Liver (tissue), 9 donors: ENCODE measurements around the gene RALGDS. TPM values are rescaled to one million over a fixed set of nuclear protein-coding genes. Genes with fewer than 3 reads are reported as not detected.

Source experiments
- DNase-seq: peaks from one replicate; pipeline ENCODE4 v3.0.0-alpha.2; 2017; ENCODE audit warnings: low spot score
- H3K27ac ChIP-seq, 2 donors: one replicate each; pipeline ENCODE4 v1.7.0; 2013; ENCODE audit warnings: inconsistent platforms in 2 of 2, low read length in 2 of 2, control low read depth in 1 of 2, low read depth in 1 of 2, mild to moderate bottlenecking in 1 of 2
- H3K27me3 ChIP-seq, 4 donors: one replicate each; pipeline versions ENCODE4 v1.6.1 to v1.7.0; 2013; ENCODE audit warnings: low read length in 3 of 4, inconsistent platforms in 1 of 4, mild to moderate bottlenecking in 1 of 4, moderate library complexity in 1 of 4; ENCODE audit not compliant: control insufficient read depth in 4 of 4, insufficient read depth in 4 of 4
- H3K36me3 ChIP-seq, 4 donors: one replicate each; pipeline versions ENCODE4 v1.6.1 to v1.7.0; 2013; ENCODE audit warnings: low read length in 3 of 4, mild to moderate bottlenecking in 3 of 4, low read depth in 1 of 4, moderate library complexity in 1 of 4; ENCODE audit not compliant: control insufficient read depth in 4 of 4, insufficient read depth in 3 of 4
- H3K4me1 ChIP-seq, 4 donors: one replicate each; pipeline versions ENCODE4 v1.6.1 to v1.7.0; 2013; ENCODE audit warnings: low read length in 3 of 4, mild to moderate bottlenecking in 3 of 4, moderate library complexity in 1 of 4; ENCODE audit not compliant: control insufficient read depth in 4 of 4, insufficient read depth in 4 of 4
- H3K4me3 ChIP-seq, 3 donors: one replicate each; pipeline versions ENCODE4 v1.6.1 to v1.7.0; 2013; ENCODE audit warnings: low read length in 3 of 3, control low read depth in 1 of 3, low read depth in 1 of 3, mild to moderate bottlenecking in 1 of 3
- H3K9ac ChIP-seq, 2 donors: one replicate each; pipeline ENCODE4 v1.7.0; 2013; ENCODE audit warnings: low read length in 2 of 2, mild to moderate bottlenecking in 2 of 2, moderate library complexity in 2 of 2, control low read depth in 1 of 2, low read depth in 1 of 2
- H3K9me3 ChIP-seq, 4 donors: one replicate each; pipeline versions ENCODE4 v1.6.1 to v1.7.0; 2013; ENCODE audit warnings: low read length in 3 of 4; ENCODE audit not compliant: control insufficient read depth in 4 of 4
- ATF3 ChIP-seq: IDR thresholded peaks from 2 replicates; pipeline ENCODE4 v1.6.1; 2016; ENCODE audit warnings: antibody characterized with exemption
- EGR1 ChIP-seq, 2 donors: IDR thresholded peaks; 2 replicates each; pipeline ENCODE4 v1.6.1; 2016 to 2018; ENCODE audit warnings: antibody characterized with exemption in 2 of 2, low read depth in 2 of 2
- FOXA1 ChIP-seq: IDR thresholded peaks from 2 replicates; pipeline ENCODE4 v1.6.1; 2016; ENCODE audit warnings: antibody characterized with exemption
- GABPA ChIP-seq, 2 donors: IDR thresholded peaks in 1 of 2; conservative IDR thresholded peaks in 1 of 2; 2 replicates each; pipeline ENCODE4 v1.6.1; 2016; ENCODE audit warnings: antibody characterized with exemption in 2 of 2, mild to moderate bottlenecking in 1 of 2, moderate library complexity in 1 of 2
- HNF4A ChIP-seq, 2 donors: conservative IDR thresholded peaks; 2 replicates each; pipeline ENCODE4 v1.6.1; 2016; ENCODE audit warnings: antibody characterized with exemption in 2 of 2, mild to moderate bottlenecking in 2 of 2
- HNF4G ChIP-seq: IDR thresholded peaks from 2 replicates; pipeline ENCODE4 v1.6.1; 2016; ENCODE audit warnings: antibody characterized with exemption
- JUND ChIP-seq, 2 donors: IDR thresholded peaks; 2 replicates each; pipeline ENCODE4 v1.6.1; 2016; ENCODE audit warnings: antibody characterized with exemption in 2 of 2
- NR2F2 ChIP-seq: IDR thresholded peaks from 2 replicates; pipeline ENCODE4 v1.6.1; 2016; ENCODE audit warnings: antibody characterized with exemption
- RAD21 ChIP-seq, 2 donors: IDR thresholded peaks; 2 replicates each; pipeline ENCODE4 v1.6.1; 2016; ENCODE audit warnings: antibody characterized with exemption in 2 of 2, mild to moderate bottlenecking in 2 of 2
- RXRA ChIP-seq, 2 donors: IDR thresholded peaks; 2 replicates each; pipeline ENCODE4 v1.6.1; 2017 to 2018; ENCODE audit warnings: antibody characterized with exemption in 2 of 2, mild to moderate bottlenecking in 1 of 2
- SP1 ChIP-seq: IDR thresholded peaks from 2 replicates; pipeline ENCODE4 v1.6.1; 2018; ENCODE audit warnings: antibody characterized with exemption, mild to moderate bottlenecking
- TAF1 ChIP-seq: conservative IDR thresholded peaks from 2 replicates; pipeline ENCODE4 v1.6.1; 2016; ENCODE audit warnings: antibody characterized with exemption, mild to moderate bottlenecking
- YY1 ChIP-seq: IDR thresholded peaks from 2 replicates; pipeline ENCODE4 v1.6.1; 2016; ENCODE audit warnings: antibody characterized with exemption, mild to moderate bottlenecking
- ZBTB33 ChIP-seq: IDR thresholded peaks from 2 replicates; pipeline ENCODE4 v1.6.1; 2016; ENCODE audit warnings: antibody characterized with exemption
- WGBS: extraction: QIAGEN DNeasy Blood & Tissue Kit; methylation state at CpG from one replicate; pipeline ENCODE4 v1.1.7; 2013; 5-methylcytosine and 5-hydroxymethylcytosine counted together
- polyA plus RNA-seq, 2 donors: library from polyadenylated mRNA; stranded (reverse) in 1 of 2; unstranded in 1 of 2; fragments of 200-250 nt in 1 of 2; fragments of >200 nt in 1 of 2; fragmentation: Nextera tagmentation in 1 of 2; extraction: Ambion mirVana in 1 of 2; gene quantifications; one replicate each; pipeline versions ENCODE4 v1.2.1 to v1.2.3, GENCODE V29; 2013 to 2015
- total RNA-seq, 2 donors: library from RNA; depleted of rRNA; stranded (reverse); fragments of >200 nt; gene quantifications; one replicate each; pipeline ENCODE4 v1.2.3, GENCODE V29; 2014
- TF ChIP-seq, protein P1 (sequence below): IDR thresholded peaks from 2 replicates; pipeline ENCODE4 v1.6.1; 2016; ENCODE audit warnings: antibody characterized with exemption, mild to moderate bottlenecking
- TF ChIP-seq, protein P2 (sequence below): fragments of 150-350 bp; IDR thresholded peaks from 2 replicates; pipeline ENCODE4 v1.5.1; 2017; ENCODE audit warnings: improper control_type of control experiment, low read depth, low read length; ENCODE audit not compliant: missing input control
- TF ChIP-seq, protein P3 (sequence below): IDR thresholded peaks from 2 replicates; pipeline ENCODE4 v1.6.1; 2016; ENCODE audit warnings: antibody characterized with exemption
- donor health status: healthy.
- donor health status: healthy.
- donor health status: healthy.
- donor health status: healthy.
- donor health status: healthy.

The RALGDS gene
- total and polyA plus RNA-seq, 4 donors, result 1.3 to 19.0 (median 7.3) TPM

DNA sequence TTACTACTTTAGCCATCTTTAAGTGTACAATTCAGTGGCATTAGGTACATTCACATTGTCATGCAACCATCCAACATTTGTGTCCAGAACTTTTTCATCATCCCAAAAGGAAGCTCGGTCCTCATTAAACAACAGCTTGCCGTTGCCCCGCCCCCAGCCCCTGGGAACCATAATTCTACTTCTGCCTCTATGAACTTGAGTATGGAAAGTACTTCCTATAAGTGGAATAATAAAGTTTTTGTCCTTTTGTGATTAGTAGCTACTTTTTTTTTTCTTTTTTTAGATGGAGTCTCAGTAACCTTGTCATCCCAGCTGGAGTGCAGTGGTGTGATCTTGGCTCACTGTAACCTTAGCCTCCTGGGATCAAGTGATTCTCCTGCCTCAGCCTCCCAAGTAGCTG lies 37.7 kb upstream of the RALGDS start:
- no peaks in the 10 kb centered on the region for H3K27me3 ChIP-seq
- no peak overlapping the region for H3K27ac ChIP-seq
- peaks cover 2 to 9% (median 5%) of the 10 kb centered on the region in 4 donors for H3K4me1 ChIP-seq
- H3K9ac ChIP-seq, result no peak overlapping the region
- no peaks in the 10 kb centered on the region for H3K9me3 ChIP-seq
- no peak overlapping the region for H3K4me3 ChIP-seq
- 97% methylated on average over 3 of the region's 3 CpGs for WGBS
- TF ChIP-seq ATF3 (no peak), HNF4G (no peak), RAD21 (IDR thresholded peaks at IDR 0.05) (no peak), JUND (IDR thresholded peaks at IDR 0.05) (no peak), HNF4A (conservative IDR thresholded peaks at IDR 0.05) (no peak), ZBTB33 (no peak), GABPA (IDR thresholded peaks at IDR 0.05 in 1 of 2, conservative IDR thresholded peaks at IDR 0.05 in 1 of 2) (no peak), FOXA1 (no peak), EGR1 (IDR thresholded peaks at IDR 0.05; ENCODE audit: low read depth in 2 of 2) (no peak), NR2F2 (no peak)
- TF ChIP-seq, protein P1, sequence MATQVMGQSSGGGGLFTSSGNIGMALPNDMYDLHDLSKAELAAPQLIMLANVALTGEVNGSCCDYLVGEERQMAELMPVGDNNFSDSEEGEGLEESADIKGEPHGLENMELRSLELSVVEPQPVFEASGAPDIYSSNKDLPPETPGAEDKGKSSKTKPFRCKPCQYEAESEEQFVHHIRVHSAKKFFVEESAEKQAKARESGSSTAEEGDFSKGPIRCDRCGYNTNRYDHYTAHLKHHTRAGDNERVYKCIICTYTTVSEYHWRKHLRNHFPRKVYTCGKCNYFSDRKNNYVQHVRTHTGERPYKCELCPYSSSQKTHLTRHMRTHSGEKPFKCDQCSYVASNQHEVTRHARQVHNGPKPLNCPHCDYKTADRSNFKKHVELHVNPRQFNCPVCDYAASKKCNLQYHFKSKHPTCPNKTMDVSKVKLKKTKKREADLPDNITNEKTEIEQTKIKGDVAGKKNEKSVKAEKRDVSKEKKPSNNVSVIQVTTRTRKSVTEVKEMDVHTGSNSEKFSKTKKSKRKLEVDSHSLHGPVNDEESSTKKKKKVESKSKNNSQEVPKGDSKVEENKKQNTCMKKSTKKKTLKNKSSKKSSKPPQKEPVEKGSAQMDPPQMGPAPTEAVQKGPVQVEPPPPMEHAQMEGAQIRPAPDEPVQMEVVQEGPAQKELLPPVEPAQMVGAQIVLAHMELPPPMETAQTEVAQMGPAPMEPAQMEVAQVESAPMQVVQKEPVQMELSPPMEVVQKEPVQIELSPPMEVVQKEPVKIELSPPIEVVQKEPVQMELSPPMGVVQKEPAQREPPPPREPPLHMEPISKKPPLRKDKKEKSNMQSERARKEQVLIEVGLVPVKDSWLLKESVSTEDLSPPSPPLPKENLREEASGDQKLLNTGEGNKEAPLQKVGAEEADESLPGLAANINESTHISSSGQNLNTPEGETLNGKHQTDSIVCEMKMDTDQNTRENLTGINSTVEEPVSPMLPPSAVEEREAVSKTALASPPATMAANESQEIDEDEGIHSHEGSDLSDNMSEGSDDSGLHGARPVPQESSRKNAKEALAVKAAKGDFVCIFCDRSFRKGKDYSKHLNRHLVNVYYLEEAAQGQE, result no peak
- DNase-seq, result no peak
- no peaks in the 10 kb centered on the region for H3K36me3 ChIP-seq

DNA sequence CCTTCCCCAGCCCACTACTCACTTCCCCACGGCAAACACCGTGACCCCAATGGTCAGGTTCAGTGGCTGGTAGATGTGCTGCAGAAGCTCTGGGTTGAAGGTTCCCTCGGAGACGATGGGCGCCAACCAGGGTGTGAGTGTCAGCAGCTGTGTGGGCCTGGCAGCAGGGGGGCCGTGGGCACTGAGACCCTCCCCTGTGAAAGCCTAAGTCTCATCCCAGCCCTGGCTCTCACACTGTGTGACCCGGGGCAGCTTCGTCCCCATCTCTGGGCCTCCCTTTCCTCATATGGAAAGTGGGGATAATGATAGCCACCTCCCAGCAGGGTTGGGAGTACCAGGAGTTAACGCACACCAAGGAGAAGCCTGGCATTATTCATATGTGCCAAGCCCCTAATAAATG lies 34.1 kb upstream of the RALGDS start:
- no peak overlapping the region for H3K4me3 ChIP-seq
- H3K36me3 ChIP-seq, result no peaks in the 10 kb centered on the region
- H3K9ac ChIP-seq, result no peak overlapping the region
- H3K4me1 ChIP-seq, result no peaks in the 10 kb centered on the region
- H3K9me3 ChIP-seq, result no peaks in the 10 kb centered on the region
- H3K27me3 ChIP-seq, result no peaks in the 10 kb centered on the region
- WGBS, result 82% methylated on average over 9 of the region's 9 CpGs
- no peak for DNase-seq
- TF ChIP-seq, protein P2, sequence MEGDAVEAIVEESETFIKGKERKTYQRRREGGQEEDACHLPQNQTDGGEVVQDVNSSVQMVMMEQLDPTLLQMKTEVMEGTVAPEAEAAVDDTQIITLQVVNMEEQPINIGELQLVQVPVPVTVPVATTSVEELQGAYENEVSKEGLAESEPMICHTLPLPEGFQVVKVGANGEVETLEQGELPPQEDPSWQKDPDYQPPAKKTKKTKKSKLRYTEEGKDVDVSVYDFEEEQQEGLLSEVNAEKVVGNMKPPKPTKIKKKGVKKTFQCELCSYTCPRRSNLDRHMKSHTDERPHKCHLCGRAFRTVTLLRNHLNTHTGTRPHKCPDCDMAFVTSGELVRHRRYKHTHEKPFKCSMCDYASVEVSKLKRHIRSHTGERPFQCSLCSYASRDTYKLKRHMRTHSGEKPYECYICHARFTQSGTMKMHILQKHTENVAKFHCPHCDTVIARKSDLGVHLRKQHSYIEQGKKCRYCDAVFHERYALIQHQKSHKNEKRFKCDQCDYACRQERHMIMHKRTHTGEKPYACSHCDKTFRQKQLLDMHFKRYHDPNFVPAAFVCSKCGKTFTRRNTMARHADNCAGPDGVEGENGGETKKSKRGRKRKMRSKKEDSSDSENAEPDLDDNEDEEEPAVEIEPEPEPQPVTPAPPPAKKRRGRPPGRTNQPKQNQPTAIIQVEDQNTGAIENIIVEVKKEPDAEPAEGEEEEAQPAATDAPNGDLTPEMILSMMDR, result no peak
- TF ChIP-seq RXRA (IDR thresholded peaks at IDR 0.05) (no peak), EGR1 (IDR thresholded peaks at IDR 0.05; ENCODE audit: low read depth in 2 of 2) (no peak), YY1 (no peak), TAF1 (no peak), SP1 (no peak), HNF4A (conservative IDR thresholded peaks at IDR 0.05) (no peak), ZBTB33 (no peak), HNF4G (no peak)
- TF ChIP-seq, protein P3, sequence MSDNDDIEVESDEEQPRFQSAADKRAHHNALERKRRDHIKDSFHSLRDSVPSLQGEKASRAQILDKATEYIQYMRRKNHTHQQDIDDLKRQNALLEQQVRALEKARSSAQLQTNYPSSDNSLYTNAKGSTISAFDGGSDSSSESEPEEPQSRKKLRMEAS, result no peak
- no peak overlapping the region for H3K27ac ChIP-seq
